Measurements from ENCODE around the gene SMYD3.

- TF ChIP-seq, protein P1, sequence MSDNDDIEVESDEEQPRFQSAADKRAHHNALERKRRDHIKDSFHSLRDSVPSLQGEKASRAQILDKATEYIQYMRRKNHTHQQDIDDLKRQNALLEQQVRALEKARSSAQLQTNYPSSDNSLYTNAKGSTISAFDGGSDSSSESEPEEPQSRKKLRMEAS (IDR thresholded peaks at IDR 0.05; ENCODE audit: insufficient read depth, insufficient read length), result no peak
- TF ChIP-seq, protein P2, sequence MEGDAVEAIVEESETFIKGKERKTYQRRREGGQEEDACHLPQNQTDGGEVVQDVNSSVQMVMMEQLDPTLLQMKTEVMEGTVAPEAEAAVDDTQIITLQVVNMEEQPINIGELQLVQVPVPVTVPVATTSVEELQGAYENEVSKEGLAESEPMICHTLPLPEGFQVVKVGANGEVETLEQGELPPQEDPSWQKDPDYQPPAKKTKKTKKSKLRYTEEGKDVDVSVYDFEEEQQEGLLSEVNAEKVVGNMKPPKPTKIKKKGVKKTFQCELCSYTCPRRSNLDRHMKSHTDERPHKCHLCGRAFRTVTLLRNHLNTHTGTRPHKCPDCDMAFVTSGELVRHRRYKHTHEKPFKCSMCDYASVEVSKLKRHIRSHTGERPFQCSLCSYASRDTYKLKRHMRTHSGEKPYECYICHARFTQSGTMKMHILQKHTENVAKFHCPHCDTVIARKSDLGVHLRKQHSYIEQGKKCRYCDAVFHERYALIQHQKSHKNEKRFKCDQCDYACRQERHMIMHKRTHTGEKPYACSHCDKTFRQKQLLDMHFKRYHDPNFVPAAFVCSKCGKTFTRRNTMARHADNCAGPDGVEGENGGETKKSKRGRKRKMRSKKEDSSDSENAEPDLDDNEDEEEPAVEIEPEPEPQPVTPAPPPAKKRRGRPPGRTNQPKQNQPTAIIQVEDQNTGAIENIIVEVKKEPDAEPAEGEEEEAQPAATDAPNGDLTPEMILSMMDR (IDR thresholded peaks at IDR 0.05; ENCODE audit: extremely low read depth in 1 of 2, insufficient read depth in 1 of 2, low read depth in 1 of 2, low read length in 2 of 2), result no peak
- no peak for TF ChIP-seq POLR2AphosphoS5 (IDR thresholded peaks at IDR 0.05; ENCODE audit: insufficient read depth, low read depth, low read length)
Observed at GRCh38 chr1:246281195-246281594, 225.9 kb downstream of the SMYD3 start.
